ENCODE results near the gene MAGEA11. TPM values are rescaled to one million over a fixed set of nuclear protein-coding genes. Genes with fewer than 3 reads are reported as not detected.
"Not testable (repeated sequence)": the region's sequence is repeated elsewhere in the genome, so short reads cannot be mapped to it uniquely, and the experiment has no call there.

MAGEA11 gene, protein sequence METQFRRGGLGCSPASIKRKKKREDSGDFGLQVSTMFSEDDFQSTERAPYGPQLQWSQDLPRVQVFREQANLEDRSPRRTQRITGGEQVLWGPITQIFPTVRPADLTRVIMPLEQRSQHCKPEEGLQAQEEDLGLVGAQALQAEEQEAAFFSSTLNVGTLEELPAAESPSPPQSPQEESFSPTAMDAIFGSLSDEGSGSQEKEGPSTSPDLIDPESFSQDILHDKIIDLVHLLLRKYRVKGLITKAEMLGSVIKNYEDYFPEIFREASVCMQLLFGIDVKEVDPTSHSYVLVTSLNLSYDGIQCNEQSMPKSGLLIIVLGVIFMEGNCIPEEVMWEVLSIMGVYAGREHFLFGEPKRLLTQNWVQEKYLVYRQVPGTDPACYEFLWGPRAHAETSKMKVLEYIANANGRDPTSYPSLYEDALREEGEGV
- not detected for total RNA-seq

GRCh38 chrX:149711545-149712236, at the start of gene MAGEA11:
Gene MAGEA11 (plus strand): TSS chrX:149712060. CDS start chrX:149713160, 1,100 bp downstream.
- no peak for DNase-seq (ENCODE audit: low spot score)

GRCh38 chrX:149675088-149675487, 36.8 kb upstream of the MAGEA11 start:
- DNase-seq (ENCODE audit: low spot score) = not testable (repeated sequence)

GRCh38 chrX:149675554-149675953, 36.3 kb upstream of the MAGEA11 start:
- not testable (repeated sequence) for DNase-seq (ENCODE audit: low spot score)

DNA sequence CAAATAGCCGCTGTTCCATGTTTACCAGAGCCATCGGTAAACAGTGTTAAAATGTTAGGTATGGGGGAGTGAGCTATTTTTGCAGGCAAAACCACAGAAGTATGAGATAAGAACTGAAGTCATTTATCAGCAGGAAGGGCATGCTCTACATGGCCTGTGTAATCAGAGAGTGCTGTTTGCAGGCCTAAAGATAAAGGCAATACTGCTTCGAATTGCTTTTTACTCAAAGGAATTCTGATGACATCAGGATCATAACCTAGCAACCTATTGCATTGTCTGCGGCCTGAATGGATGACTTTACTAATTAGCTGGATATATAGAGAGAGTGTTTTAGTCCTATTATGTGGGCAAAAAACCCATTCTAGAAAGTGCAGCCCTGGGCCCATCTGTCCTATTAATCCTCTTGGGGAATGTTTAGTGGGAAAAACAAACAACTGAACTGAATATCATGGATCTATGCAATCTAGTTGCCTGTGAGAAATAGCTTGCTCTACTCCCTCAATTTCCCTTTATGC, 32.6 kb upstream of the MAGEA11 start:
- not testable (repeated sequence) for DNase-seq (ENCODE audit: low spot score)

DNA sequence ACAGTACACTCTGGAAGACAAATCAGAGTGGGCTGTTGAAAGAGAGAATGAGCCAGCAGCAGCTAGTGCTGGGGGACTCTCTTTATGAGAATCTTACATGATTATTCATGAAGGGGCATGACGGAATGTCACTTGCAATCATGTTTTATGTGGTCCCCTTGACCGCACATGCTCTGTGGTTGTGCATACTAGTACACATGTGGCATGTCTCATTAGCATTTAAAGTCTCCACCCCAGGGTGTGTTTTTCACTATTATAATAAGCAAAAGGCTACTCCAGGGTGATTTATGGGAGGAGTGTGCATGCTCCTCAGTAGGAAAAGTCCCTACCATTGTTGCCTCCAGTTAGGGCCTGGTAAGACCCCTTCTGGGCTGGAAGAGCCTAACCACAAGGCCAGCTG, 30.7 kb upstream of the MAGEA11 start:
- DNase-seq (ENCODE audit: low spot score) = no peak

DNA sequence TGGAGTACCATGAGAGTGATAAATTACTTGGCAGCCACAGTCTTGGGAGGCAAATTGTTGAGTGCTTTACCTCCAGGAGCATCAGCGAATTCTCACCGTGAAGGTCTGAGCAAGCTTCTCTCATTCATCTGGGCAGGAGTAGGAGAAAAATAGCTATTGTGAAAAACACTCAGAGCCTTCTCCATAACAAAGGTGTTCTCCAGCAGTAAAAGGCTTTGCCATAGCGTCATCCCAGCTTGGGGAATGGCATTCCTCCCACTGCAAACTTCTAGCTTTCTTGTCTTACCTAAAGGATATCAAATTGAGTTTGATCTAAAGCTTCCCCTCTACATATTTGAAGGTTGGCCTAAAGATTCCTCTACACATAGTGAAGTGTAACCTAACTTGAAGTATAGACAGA, 29.8 kb upstream of the MAGEA11 start:
- DNase-seq (ENCODE audit: low spot score) = no peak

DNA sequence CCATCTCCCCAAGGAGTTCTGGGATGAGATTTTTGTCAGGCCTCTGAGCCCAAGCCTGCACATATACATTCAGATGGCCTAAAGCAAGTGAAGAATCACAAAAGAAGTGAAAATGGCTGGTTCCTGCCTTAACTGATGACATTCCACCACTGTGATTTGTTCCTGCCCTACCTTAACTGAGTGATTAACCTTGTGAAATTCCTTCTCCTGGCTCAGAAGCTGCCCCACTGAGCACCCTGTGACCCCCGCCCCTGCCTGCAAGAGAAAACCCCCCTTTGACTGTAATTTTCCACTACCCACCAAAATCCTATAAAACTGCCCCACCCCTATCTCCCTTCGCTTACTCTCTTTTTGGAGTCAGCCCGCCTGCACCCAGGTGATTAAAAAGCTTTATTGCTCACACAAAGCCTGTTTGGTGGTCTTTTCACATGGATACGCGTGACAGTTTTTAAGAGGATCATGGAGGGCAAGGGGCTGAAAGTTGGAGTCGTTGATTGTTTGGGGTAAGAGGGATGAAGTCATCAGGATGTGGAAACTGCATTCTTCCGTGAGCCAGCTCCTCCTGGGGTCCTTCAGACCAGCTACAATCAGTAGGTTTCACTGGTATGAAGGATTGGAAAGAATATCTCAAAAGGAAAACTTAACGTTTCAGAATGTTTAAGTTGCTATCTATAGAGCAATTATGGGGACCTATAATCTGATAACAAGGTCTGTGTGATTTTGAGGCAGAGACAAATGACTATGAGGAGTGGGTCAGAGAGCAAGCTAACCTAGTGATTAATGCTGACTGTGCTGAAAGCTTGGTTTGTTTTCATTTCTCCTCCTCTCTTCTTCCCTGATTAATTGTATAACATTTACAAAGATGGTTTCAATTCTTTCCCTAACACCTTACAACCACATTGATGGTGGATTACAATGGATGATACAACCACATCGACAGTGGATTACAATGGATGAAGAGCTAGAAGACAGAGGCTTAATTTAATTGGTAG, 28.6 kb upstream of the MAGEA11 start:
- DNase-seq (ENCODE audit: low spot score) = no peak

DNA sequence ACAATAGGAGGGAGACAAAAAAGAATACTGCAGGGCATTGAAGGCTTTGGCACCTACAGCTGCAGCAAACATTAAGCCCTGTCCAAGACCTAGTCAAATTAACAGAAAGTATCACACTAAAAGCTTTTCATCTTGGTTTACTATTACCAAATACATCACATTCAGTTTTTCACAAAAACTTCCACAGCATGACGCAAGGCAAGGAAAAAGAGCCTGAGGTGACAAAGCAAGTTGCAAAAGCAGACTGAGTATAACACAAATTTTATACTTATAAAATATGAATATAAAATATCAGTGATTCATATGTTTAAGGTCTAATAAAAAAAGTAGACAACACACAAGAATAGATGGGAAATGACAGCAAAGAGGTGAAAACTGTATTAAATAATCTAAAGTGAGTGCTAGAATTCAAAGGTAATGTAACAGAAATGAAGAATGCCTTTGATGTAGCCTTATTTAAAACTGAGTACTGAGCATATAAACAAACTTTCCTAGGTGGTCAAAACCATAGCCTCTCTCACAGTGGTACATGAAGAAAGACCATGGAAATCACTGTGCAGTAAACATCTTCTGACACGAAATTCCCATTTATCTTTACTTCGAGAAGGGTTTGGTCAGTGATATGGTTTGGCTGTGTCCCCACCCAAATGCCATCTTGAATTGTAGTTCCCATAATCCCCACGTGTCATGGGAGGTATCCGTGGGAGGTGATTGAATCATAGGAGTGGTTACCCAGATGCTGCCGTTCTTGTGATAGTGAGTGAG, 27.7 kb upstream of the MAGEA11 start:
- DNase-seq (ENCODE audit: low spot score) = no peak

DNA sequence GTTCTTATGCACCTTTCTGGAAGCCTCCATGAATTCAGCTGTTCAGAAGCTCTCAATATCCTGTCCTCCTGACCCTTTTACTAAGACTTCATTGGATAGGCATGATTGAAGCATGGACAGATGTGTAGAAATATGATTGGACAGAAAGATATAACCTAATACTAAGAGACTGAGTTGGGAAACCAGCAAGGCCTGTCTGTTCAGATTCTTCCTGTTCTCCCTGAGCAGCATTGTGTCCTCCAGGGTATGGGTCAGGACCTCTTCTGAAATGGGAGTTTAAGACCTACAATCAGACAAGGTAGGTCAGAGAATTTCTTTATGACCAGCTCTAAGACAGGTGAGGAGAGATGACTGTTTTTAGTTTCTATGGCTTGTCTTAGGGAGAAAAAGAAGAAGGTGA, 23.9 kb upstream of the MAGEA11 start:
- DNase-seq (ENCODE audit: low spot score) = no peak

DNA sequence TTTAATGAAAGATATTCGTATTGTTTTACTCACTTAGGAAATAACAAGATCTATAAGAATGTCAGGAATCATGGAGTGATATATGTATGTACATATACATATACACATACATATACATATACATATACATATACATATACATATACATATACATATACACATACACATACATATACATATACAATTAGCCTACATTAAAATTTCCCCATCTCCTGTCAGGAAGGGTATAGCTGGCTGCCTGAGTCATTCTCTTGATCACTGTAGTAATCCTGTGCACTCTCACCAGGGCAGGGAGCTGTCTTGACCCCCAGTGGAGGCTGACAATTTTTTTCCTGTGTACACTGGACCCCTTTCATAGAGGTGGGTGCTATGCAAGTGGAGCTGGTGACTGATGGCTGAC, 23.3 kb upstream of the MAGEA11 start:
- no peak for DNase-seq (ENCODE audit: low spot score)

- DNase-seq (ENCODE audit: low spot score) = no peak
These were observed 20.1 kb upstream of the MAGEA11 start for GRCh38 chrX:149691794-149692193.

- not testable (repeated sequence) for DNase-seq (ENCODE audit: low spot score)
These were observed 19.1 kb upstream of the MAGEA11 start for GRCh38 chrX:149692686-149693272.

DNA sequence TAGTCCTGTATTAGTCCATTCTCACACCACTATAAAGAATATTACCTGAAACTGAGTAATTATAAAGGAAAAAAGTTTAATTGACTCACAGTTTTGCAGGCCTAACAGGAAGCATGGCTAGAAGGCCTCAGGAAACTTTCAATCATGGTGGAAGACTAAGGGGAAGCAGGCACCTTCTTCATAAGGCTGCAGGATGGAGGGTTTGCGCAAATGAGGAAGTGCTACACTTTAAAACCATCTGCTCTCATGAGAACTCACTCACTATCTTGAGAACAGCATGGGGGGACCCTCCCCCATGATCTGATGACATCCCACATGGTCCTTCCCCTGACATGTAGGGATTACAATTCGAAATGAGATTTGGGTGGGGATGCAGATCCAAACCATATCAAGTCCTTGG, 12.1 kb upstream of the MAGEA11 start:
- no peak for DNase-seq (ENCODE audit: low spot score)

DNA sequence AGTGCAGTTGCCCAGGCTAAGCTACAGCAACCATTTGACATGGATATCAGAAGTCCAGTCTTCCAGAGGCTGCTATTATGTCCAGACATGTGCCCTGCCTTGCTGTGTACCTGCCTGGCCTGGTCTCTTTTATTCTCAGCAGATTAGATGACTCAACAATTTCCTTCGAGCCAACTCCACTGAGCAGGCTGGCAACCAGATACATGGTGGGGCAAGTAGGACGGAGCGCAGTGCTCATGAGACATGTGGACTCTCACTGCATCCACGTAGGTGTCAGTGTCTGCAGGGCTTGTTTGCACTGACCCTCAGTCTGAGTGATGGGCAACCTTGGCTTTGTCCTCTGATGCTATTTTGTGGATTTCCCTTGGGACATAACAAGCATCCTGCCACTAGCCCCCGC, 7.2 kb upstream of the MAGEA11 start:
- DNase-seq (ENCODE audit: low spot score) = no peak

- no peak for DNase-seq (ENCODE audit: low spot score)
These were observed 4.5 kb upstream of the MAGEA11 start for GRCh38 chrX:149707147-149707901.

DNA sequence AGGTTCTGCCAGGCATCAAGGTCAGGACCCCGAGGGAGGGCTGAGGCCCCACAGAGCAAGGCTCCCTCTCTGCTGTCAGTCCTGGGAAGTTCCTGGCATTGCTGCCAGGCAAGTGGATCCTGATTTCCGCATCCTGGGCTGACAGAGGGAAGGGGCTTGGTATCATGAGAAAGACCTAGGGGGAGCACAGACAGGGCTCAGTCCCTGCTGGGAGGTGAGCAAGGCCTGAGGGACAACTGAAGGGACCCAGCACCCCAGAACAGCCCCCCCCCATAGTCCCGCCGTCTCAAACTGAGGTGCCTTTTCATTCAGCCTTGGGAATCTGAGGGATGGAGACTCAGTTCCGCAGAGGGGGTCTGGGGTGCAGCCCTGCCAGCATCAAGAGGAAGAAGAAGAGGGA, 971 bp downstream of the MAGEA11 start:
- DNase-seq (ENCODE audit: low spot score) = no peak

DNA sequence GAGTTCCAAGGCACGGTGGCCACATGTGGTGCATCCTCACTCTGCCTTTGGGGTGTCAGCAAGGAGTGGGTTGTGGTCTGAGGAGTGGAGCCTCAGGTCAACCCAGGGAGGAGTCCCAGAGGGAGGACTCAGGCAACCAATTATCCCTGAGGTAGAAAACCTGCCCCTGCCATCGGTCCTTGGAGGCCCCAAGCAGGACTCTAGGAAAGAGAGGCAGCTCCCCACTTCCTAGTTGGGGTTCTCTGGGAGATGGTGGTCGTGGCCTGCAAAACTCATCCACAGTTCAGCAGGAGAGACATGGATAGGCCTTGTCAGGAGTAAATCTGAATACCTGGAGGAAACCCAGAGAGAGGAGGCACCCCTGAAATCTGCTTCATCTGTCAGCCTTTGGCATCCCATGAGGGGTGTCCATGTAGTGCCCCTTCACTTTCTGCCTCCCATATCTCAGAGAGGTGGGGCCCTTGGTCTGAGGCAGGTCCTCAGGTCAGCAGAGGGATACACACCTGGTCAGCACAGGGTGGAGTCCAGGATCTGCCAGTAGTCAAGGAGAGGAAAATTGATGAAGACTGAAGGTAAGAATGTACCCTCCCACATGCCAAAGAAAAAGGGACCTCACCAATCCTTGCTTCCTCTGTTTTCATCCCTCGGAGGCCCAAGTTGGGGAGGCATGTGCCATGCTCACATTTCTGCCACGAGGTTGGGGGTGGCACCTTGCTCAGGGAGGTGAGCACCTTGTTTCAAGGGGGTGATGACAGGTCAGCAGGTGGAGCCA, 1.6 kb downstream of the MAGEA11 start:
- no peak for DNase-seq (ENCODE audit: low spot score)

DNA sequence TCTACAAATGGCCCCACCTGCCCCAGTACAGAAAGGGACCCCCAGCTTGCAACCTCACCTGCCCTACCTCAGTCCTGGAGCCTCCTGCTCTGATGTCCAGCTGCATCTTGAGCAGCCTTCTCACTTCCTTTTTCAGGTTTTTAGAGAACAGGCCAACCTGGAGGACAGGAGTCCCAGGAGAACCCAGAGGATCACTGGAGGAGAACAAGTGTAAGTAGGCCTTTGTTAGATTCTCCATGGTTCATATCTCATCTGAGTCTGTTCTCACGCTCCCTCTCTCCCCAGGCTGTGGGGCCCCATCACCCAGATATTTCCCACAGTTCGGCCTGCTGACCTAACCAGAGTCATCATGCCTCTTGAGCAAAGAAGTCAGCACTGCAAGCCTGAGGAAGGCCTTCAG, 3.6 kb downstream of the MAGEA11 start:
- DNase-seq (ENCODE audit: low spot score) = no peak

- DNase-seq (ENCODE audit: low spot score) = no peak
These were observed 4.8 kb downstream of the MAGEA11 start for GRCh38 chrX:149716632-149717031.

Measured in mucosa of gallbladder (tissue), 1 donor.